Epithelial cell of esophagus (primary cell): ENCODE results near the gene PRR16.

ENCODE experiments used
- DNase-seq: peaks from one replicate; pipeline ENCODE4 v3.0.0; 2010; ENCODE audit warnings: low read depth
- H3K4me3 ChIP-seq: 2 replicates; pipeline ENCODE4 v1.5.1; 2011; ENCODE audit warnings: mild to moderate bottlenecking, low read length, control low read depth
- CTCF ChIP-seq: IDR thresholded peaks from 2 replicates; pipeline ENCODE4 v1.5.1; 2011; ENCODE audit warnings: low read depth, mild to moderate bottlenecking, low read length, control low read depth, inconsistent platforms; ENCODE audit not compliant: insufficient read depth; ENCODE audit errors: missing control alignments

The PRR16 gene

DNA sequence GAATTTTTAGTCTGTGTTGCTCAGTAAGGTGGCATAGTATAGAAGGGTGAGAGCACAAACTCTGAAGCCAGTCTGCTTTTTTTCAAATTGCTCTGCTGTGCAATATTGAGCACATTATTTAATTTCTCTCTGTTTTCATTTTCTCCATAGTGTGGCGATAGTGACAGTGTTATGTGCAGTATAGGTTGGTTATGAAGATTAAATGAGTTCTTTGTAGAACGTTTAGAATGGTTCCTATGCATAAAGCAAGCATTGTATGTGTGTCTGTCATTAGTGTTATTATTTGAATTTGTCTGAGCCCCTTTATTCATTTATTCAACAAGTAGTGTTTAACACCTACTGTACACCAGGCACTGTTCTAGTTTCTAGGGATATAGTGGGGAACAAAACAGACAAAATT lies 9.2 kb downstream of the PRR16 start:
- DNase-seq: no peak
- TF ChIP-seq CTCF: no peak

GRCh38 chr5:120476063-120476462 lies 12.0 kb downstream of the PRR16 start:
- no peak for DNase-seq
- H3K4me3 ChIP-seq: no peak overlapping the region
- no peak for TF ChIP-seq CTCF

More for the DNA sequence above, 9.2 kb downstream of the PRR16 start:
- H3K4me3 ChIP-seq: no peak overlapping the region

GRCh38 chr5:120479066-120479465 lies 15.0 kb downstream of the PRR16 start:
- no peak overlapping the region for H3K4me3 ChIP-seq
- DNase-seq: peak; percentile 18
- no peak for TF ChIP-seq CTCF

GRCh38 chr5:120499876-120500563 lies 35.9 kb downstream of the PRR16 start:
- no peak for DNase-seq
- no peak overlapping the region for H3K4me3 ChIP-seq
- TF ChIP-seq CTCF: no peak

DNA sequence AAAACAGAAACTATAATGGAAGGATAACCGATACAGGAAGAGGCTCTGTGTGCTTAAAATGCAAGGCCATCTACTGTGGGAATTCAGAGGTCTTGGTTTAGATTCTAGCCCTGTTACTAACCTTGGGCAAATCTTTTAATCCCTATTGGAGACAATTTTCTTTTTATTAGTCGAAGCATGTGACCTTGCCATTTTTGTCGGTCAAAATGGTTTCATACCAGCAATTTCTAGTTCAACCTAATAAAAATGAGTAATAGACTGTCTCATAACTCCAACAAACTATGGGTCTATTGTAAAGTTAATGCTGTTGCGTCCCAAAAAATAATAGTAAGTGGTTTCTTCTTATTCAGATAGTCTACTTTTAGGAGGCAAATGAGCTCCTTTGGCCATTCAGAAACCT lies 38.4 kb downstream of the PRR16 start:
- no peak for TF ChIP-seq CTCF
- no peak overlapping the region for H3K4me3 ChIP-seq
- DNase-seq: no peak

- H3K4me3 ChIP-seq: no peak overlapping the region
- TF ChIP-seq CTCF: no peak
- DNase-seq: no peak
Measured at GRCh38 chr5:120503341-120503740, 39.2 kb downstream of the PRR16 start.

DNA sequence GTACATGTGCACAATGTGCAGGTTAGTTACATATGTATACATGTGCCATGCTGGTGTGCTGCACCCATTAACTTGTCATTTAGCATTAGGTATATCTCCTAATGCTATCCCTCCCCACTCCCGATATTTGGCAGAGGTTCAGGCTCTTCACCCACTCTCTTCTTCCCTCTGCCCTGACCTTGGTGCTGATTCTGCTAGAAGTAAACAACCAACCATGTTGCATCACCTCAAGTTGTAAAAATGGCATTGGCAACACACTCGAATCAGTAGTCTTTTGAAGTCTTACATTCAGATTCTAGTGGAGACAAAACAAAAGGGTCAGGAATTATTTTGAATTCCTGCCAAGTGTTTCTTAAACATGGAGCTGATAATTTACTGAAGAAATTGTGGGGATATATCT lies 40.0 kb downstream of the PRR16 start:
- no peak for DNase-seq
- no peak overlapping the region for H3K4me3 ChIP-seq
- TF ChIP-seq CTCF: no peak
